GM10248 (cell line): ENCODE results near the gene SLC25A53.

Experiments
- CTCF ChIA-PET: fragments of 300-600 bp; sonication (Branson Sonifier 250); formaldehyde crosslinking; extraction: SDS; loops from one replicate; lab custom pipeline; 2021; ENCODE audit warnings: antibody characterized with exemption; lab: Yijun Ruan, JAX
- POLR2A ChIA-PET: fragments of 350-650 bp; sonication (Branson Sonifier 250); formaldehyde crosslinking; extraction: SDS; loops from one replicate; lab custom pipeline; 2020; ENCODE audit warnings: antibody characterized with exemption; lab: Yijun Ruan, JAX
- DNase-seq: peaks from one replicate; pipeline ENCODE4 v3.0.0; 2012; ENCODE audit errors: extremely low spot score
- CTCF ChIP-seq: IDR thresholded peaks from 2 replicates; pipeline ENCODE4 v1.5.1; 2012; ENCODE audit warnings: mild to moderate bottlenecking, low read depth; ENCODE audit errors: extremely low read depth, missing control alignments, control extremely low read depth

Gene SLC25A53

GRCh38 chrX:104136241-104137019 lies 20.4 kb downstream of the SLC25A53 start:
- peak; percentile 61 for TF ChIP-seq CTCF
- DNase-seq, result peak; percentile 52
- ChIA-PET POLR2A (no interaction called here), CTCF (interaction anchor here (0.7 to 3.5 kb wide), 16 partner anchors 9 to 479 kb away, joined by 3 to 28 read pairs (median 4); no protein-coding TSS in a partner anchor)

- ChIA-PET CTCF (interaction anchor here (0.7 to 3.3 kb wide), 10 partner anchors 8 to 478 kb away, joined by 3 to 28 read pairs (median 5); no protein-coding TSS in a partner anchor), POLR2A (no interaction called here)
- no peak for TF ChIP-seq CTCF
- DNase-seq, result no peak
These were observed 21.1 kb downstream of the SLC25A53 start for GRCh38 chrX:104135677-104136076.

- DNase-seq, result no peak
- ChIA-PET POLR2A (no interaction called here), CTCF (interaction anchor here (1.5 kb wide), 1 partner anchor 36 kb away, joined by 3 read pairs; no protein-coding TSS in a partner anchor)
- TF ChIP-seq CTCF, result no peak
These were observed 22.1 kb downstream of the SLC25A53 start for GRCh38 chrX:104134583-104135261.

GRCh38 chrX:104130808-104131207 lies 26.0 kb downstream of the SLC25A53 start:
- CTCF ChIA-PET, result no interaction called here
- TF ChIP-seq CTCF, result no peak

GRCh38 chrX:104126856-104127255 lies 30.0 kb downstream of the SLC25A53 start:
- ChIA-PET POLR2A (no interaction called here), CTCF (interaction anchor here (0.8 to 1.6 kb wide), 3 partner anchors 9 to 39 kb away, joined by 3 to 4 read pairs (median 3); partner anchors contain the start of gene FAM199X)
- no peak for TF ChIP-seq CTCF
- DNase-seq, result no peak

More at GRCh38 chrX:104130808-104131207, 26.0 kb downstream of the SLC25A53 start:
- DNase-seq, result no peak
- POLR2A ChIA-PET, result no interaction called here

- CTCF ChIA-PET, result interaction anchor here (1.2 to 1.5 kb wide), 2 partner anchors 9 to 14 kb away, joined by 3 to 8 read pairs; no protein-coding TSS in a partner anchor
These were observed 34.0 kb downstream of the SLC25A53 start for GRCh38 chrX:104122829-104123228.

More at GRCh38 chrX:104122829-104123228, 34.0 kb downstream of the SLC25A53 start:
- no peak for TF ChIP-seq CTCF
- no peak for DNase-seq
- POLR2A ChIA-PET, result no interaction called here
